Fibroblast of skin of scalp (primary cell): Measurements from ENCODE around the gene ZBTB2.
"Not testable (repeated sequence)": the region's sequence is repeated elsewhere in the genome, so short reads cannot be mapped to it uniquely, and the experiment has no call there.

Source experiments
- DNase-seq: peaks from one replicate; pipeline ENCODE4 v3.0.0-alpha.2; 2013

Gene ZBTB2

DNA sequence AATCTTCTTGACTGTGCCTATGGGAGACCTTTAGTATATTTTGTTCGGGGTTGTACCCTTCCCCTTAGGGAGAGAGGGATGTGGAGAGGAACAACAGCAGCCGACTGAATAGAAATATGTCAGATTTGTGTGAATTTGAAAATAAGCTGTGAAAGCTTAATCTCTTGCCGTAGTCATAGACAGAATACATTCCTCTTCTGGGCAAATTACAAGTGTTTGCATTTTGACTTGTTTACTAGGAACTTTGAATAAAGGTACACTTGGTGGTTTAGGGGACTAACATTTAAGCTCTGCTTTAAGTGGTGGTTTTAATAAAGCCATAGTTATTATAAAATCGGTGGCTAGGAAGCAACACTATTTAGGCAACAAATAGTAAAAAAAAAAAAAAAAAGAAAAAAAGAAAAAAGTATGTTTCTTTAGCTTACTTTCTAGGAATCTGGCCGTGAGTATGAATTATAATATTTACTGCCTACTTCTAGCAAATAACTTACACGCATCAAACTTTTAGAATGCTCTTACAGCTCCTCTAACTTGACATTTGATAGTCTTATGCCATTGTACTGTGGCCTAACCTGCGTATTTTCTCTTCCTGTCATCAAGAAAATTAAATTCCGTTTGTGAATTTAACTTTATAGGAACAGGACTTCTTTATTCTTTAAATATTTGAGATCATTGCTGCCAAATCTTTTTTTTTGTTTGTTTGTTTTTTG, 65.1 kb downstream of the ZBTB2 start:
- DNase-seq: no peak

DNA sequence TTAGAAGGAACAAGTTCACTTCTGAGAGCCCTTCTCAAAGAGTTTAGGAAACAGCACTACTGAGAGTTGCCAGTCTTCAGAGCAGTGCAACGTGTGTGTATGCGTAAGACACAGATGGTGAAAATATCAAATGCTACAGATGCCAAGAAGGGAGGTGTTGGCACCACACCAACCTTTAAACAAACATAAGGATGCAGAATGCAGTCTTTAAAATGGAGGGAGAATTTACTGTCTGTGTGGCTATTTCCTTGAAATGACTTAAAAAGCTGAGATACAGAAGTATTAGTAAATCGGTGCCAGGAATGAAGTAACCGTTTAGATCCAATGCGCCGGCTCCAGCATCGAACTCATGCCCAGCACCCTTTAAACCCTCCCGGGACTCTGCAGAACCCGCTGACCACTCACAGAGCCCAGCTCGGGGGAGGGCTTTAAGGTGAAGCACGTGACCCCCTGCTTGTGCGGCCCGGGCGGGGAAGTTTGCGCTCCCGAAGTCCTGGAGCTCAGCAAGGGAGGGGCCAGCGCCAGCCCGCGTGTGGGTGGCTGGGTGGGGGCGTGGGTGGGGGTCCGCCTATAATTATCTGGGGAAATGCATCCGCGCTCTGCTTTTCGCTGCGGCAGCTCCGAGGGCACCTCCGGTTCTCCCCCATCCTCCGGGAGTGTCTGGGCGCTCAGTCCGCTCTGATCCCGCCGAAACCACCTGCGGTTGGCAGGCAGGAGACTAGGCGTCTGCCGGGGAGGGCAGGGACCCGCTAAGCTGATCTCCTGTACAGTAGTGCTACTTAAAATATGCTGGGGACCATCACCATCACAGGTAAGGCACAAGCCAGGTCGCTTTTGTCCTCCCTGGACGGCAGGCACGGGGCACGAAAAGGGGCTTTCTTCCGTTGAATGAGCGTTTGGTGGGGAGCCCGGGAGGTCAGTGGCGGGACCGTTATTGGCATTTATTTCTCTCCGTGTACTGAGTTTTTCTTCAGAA, 66.0 kb downstream of the ZBTB2 start:
- DNase-seq: peak; percentile 75

DNA sequence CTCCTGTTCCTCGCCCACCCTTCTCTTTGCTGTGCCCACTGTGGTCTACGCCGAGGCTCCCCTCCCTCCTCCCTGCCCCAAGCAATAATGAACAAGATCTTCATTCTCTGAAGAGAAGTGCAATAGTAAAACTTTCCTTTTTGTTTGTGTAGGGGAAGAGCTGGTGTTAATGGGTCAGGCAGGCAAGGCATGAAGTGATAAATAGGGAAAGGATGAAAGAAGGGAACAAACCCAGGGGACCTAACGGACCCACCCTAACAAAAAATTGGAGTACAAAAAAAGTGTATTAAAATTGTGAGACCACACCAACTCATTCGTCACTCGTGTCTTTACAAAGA, 66.9 kb downstream of the ZBTB2 start:
- DNase-seq: no peak

DNA sequence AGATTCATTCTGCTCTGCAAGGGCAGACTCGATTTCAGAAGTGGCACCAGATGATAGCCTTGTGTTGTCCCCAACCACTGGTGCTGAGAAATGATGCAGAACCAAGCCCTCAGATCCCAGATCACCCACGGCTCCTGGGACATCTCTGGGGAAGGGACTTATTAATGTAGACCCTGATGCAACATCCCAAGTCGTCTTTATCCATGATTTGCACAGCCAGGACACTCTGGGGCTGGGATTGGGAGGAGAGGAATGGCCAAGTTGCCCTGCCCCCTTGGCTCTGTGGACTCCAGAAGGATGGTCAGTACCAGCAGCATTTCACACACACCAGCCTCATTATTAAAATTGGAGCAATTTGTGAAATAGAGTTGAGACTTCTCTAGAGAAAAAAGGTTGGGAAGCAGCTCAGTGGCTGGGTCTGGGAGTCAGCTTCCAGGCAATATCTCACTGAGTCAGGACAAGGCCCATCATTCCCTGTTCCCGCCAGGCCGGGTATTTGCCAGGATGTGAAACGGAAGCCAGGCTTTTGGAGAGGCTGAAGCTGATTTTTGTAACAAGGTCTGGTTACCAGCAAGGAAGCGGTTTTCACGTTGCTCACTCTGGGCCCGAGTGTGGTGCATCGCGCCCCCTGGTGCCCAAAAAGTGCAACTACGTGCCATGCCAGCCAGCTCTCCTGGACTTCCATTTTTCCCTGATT, 67.4 kb downstream of the ZBTB2 start:
- peak; percentile 94 for DNase-seq

DNA sequence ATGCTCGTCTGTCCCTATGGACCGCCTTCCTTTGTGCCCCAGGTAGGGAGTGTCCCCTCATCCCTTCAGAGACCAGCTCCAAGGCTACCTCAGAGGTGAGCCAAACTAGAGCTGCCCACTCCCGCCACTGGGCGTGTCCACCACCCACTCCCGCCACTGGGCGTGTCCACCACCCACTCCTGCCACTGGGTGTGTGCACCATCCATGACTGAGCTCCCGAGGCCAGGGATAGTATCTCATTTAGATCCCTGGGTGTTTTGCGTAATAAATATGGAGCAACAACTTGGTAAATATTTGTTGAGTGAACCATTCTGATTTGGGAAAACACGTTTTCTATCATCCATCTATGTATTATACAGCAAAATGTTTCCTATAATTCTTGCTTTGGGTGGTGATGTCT, 68.8 kb downstream of the ZBTB2 start:
- no peak for DNase-seq

DNA sequence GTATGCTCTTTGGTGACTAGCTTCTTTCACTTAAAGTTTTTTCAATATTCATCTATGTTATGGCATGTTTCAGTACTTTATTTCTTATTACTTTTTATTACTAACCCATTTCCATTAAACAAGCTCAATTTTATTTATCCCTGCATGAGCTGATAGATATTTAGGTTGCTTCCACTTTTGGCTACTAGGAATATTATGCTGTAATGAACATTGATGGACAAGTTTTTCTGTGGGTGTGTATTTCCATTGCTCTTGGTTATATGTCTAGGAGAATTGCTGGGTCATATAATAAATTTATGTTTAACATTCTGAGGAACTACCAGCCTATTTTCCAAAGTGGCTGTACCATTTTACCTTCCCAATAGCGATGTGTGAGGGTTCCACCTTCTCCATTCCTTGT, 69.9 kb downstream of the ZBTB2 start:
- no peak for DNase-seq

DNA sequence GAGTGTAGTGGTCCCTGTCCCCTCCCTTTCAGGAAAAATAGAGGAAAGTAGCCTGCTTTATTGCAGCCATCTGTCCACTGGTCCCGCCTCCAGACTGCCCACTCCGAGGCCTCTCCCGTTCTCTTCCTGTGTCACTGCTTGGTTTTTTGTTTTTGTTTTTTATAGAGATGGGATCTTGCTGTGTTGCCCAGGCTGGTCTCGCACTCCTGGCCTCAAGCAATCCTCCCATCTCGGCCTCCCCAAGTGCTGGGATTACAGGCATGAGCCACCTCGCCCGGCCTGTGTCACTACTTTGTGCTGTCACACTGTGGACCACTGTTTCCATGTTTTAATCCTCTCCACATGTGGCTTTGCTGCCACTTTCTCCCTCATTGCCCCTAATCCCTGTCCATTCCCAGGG, 71.2 kb downstream of the ZBTB2 start:
- DNase-seq: no peak

DNA sequence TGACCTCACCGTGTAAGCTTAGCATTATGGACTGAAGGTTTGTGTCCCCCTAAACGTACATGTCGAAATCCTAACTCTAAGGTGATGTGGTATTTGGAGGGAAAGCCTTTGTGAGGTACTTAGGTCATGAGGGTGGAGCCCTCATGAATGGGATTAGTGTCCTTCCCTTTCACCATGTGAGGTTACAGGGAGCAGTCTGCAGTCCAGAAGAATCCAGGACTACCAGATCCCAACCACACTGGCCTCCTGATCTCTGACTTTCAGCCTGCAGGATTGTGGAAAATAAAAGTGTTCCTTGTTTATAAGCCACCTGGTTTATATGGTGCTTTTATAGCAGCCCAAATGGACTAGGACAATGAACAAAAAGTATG, 73.4 kb downstream of the ZBTB2 start:
- no peak for DNase-seq

DNA sequence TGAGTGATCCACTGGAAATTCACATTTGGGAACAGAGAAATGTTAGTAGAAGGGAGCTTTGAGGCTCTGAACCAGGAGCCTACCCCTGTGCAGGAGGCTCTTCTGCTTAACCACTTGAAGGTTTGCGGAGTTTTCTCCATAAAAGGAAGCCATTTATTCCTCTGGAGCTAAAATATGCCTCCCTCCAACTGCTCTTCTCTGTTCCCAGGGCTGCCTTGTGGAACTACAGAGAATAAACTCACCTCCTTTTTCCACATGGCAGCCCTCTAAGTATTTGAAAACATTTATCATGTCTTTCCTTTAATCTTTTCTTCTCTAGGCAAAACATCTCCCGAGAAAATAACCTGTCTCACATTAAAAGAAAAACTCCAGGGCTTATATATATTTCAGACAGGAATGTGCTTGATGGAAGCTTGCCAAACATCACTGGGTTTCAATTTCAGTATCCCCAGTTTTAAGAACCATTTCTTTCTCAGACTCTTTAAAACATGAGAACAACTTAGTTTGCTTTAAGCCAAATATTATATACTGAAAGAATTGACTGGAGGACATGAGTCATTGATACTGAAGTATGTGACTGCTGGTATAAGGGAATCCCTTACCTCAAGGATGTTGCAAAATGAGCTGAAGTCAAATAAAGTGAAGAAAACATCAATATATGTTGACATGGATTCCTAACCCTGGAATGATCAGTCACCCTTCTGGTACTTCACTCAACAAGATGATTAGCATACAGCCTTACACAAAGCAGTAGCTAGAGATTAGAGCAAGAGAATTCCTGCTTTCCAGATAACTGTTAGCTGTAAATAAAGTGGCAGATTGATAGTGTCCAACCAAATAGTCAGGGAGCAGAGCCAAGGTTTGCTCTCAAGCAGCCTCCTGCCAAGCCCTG, 74.0 kb downstream of the ZBTB2 start:
- peak; percentile 87 for DNase-seq

DNA sequence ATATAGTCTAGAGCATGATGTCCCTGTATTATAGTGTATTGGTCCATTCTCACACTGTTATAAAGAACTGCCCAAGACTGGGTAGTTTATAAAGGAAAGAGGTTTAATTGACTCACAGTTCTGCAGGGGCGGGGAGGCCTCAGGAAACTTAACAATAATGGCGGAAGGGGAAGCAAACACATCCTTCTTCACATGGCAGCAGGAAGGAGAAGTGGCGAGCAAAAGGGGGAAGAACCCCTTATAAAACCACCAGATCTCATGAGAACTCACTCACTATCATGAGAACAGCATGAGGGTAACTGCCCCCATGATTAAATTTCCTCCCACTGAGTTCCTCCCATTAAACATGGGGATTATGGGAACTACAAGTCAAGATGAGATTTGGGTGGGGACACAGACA, 75.7 kb downstream of the ZBTB2 start:
- DNase-seq: not testable (repeated sequence)
